HG02759 (cell line): Measurements from ENCODE around the gene ARHGAP26.

Experiments
- ATAC-seq: cut with Tn5 transposase; IDR thresholded peaks from one replicate; pipeline ENCODE4 v1.9.1; 2021; ENCODE audit warnings: mild to moderate bottlenecking, moderate library complexity; ENCODE audit not compliant: unreplicated experiment

The ARHGAP26 gene

GRCh38 chr5:142769793-142770649 is at the start of gene ARHGAP26:
Gene ARHGAP26, plus strand, starts transcription at chr5:142770377. Its CDS starts 385 bp downstream, at chr5:142770762.
- peak; percentile 96 for ATAC-seq

- ATAC-seq: no peak
Measured at GRCh38 chr5:142720641-142721271, 49.4 kb upstream of the ARHGAP26 start.

- ATAC-seq: no peak
Measured at GRCh38 chr5:142722146-142722545, 48.0 kb upstream of the ARHGAP26 start.

- no peak for ATAC-seq
Measured at GRCh38 chr5:142722896-142723295, 47.3 kb upstream of the ARHGAP26 start.

GRCh38 chr5:142724821-142725220 is 45.4 kb upstream of the ARHGAP26 start:
- ATAC-seq: no peak

- ATAC-seq: no peak
Measured at GRCh38 chr5:142725231-142726187, 44.7 kb upstream of the ARHGAP26 start.

- ATAC-seq: peak; percentile 59
Measured at GRCh38 chr5:142726188-142726731, 43.9 kb upstream of the ARHGAP26 start.

- no peak for ATAC-seq
Measured at GRCh38 chr5:142727735-142728047, 42.5 kb upstream of the ARHGAP26 start.

GRCh38 chr5:142735323-142736246 is 34.6 kb upstream of the ARHGAP26 start:
- no peak for ATAC-seq

- ATAC-seq: no peak
Measured at GRCh38 chr5:142736247-142736632, 33.9 kb upstream of the ARHGAP26 start.

- ATAC-seq: no peak
Measured at GRCh38 chr5:142737179-142737578, 33.0 kb upstream of the ARHGAP26 start.

- ATAC-seq: no peak
Measured at GRCh38 chr5:142740474-142741242, 29.5 kb upstream of the ARHGAP26 start.

GRCh38 chr5:142743592-142744441 is 26.4 kb upstream of the ARHGAP26 start:
- no peak for ATAC-seq

- no peak for ATAC-seq
Measured at GRCh38 chr5:142745268-142745667, 24.9 kb upstream of the ARHGAP26 start.

GRCh38 chr5:142746532-142747433 is 23.4 kb upstream of the ARHGAP26 start:
- no peak for ATAC-seq

GRCh38 chr5:142748132-142748531 is 22.0 kb upstream of the ARHGAP26 start:
- no peak for ATAC-seq

- no peak for ATAC-seq
Measured at GRCh38 chr5:142748568-142749249, 21.5 kb upstream of the ARHGAP26 start.
